HG03280 (cell line): ENCODE data around the gene NPB.

Experiments
- ATAC-seq: cut with Tn5 transposase; IDR thresholded peaks from one replicate; pipeline ENCODE4 v1.9.1; 2021; ENCODE audit warnings: mild to moderate bottlenecking, moderate library complexity; ENCODE audit not compliant: unreplicated experiment

NPB gene

DNA sequence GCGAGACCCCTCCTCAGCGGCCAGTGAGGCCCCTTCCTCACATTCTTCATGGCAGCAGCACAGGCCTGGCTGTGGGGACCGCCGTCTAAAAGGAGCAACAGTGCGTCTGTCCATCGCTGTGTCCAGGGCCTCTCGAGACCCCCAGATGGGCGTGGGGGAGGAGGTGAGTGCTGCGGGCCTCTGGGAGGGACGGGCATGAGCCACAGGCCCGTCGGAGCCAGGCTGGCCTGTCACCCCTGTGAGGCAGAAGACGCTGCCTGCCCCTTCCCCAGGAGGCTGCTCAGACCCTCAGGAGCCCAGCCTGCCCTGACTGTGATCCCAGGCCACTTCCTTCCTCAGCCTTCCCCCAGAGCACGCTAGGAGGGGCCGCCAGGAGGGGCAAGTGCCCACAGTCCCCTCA is 37.2 kb downstream of the NPB start:
- ATAC-seq, result no peak

DNA sequence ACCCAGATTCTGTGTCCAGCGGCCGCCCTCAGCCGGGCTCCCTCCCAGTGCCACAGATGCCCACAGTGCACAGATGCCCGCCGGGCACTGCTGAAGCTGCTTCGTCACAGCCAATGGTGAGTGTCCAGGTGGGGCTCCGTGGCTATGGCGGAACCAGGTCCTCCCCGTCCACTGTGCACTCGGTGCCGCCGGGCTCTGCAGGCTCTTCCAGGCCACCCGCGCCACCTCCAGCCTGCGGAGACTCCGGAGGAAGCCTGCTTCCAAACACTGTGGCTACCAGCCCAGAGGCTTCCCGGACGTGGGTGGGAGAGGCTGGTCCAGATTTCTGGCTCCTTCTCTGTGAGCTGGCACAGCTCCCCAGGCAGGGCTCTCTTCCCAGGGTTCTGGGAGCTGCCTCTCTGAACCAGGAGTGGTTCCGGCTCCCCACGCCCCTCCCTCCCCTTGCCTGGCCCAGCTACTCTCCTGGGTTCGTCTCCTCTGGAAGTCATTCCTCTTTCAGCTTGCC is 37.9 kb downstream of the NPB start:
- no peak for ATAC-seq

GRCh38 chr17:81940538-81941483 is 38.8 kb downstream of the NPB start:
- ATAC-seq, result no peak

GRCh38 chr17:81941484-81942166 is 39.6 kb downstream of the NPB start:
- ATAC-seq, result no peak

DNA sequence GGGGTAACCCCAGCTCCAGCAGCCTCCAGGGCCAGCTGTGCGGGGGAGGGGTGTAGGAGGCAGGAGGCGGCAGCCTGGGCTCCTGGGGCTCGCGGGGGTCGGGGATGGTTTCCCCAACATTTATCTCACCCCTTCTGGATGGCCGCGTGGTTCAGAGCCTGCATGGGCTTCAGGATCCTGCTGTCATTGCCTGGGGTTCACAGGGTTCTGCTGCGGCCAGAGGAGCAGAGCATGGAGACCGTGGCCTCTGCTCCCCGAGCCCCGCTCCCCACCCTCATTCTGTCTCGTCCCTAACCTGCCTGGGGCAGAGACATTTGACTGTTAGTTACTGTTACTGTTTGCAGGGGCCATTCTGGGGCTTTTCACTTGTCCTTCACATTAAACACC is 40.1 kb downstream of the NPB start:
- ATAC-seq, result no peak

- no peak for ATAC-seq
Observed at GRCh38 chr17:81944858-81945257, 42.8 kb downstream of the NPB start.

- ATAC-seq, result no peak
Observed at GRCh38 chr17:81947189-81947588, 45.2 kb downstream of the NPB start, which contains the start of gene MYADML2. MYADML2 (minus strand) TSS chr17:81947233; CDS start chr17:81941741, 5,492 bp downstream.

DNA sequence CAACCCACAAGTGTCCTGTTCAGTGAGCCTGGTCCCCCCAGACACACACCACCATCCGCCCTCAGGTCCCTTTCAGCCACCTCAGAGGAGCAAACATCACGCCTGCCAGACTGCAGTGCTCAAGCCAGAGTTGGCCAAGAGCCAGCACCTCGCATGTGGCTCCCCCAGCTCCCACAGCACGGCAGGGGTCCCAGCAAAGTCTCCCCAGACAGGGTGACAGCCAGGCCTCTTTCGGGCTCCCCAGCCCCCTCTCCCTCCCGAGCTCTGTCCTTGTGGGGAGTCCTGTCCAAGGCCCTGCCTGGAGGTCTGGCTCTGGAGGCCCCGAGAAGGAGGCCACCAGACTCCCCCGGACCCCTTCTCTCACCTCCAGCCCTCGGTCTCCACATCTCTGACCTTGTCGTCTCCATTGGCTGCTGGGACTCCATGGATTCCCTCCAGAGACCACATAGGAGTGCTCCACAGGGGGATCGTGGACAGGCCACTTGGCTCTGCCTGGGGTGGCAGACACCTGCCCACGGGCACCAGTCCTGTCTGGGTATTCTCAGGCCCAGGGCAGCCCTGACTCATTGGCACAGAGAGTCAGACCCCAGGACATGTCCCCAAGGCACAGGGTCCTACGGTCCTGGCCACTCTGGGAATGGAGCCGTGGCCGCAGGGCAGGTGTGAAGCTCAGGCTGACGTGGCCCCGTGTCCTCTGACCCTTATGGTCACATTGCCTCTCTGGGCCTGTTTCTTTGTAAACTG is 46.8 kb downstream of the NPB start:
- ATAC-seq, result no peak

DNA sequence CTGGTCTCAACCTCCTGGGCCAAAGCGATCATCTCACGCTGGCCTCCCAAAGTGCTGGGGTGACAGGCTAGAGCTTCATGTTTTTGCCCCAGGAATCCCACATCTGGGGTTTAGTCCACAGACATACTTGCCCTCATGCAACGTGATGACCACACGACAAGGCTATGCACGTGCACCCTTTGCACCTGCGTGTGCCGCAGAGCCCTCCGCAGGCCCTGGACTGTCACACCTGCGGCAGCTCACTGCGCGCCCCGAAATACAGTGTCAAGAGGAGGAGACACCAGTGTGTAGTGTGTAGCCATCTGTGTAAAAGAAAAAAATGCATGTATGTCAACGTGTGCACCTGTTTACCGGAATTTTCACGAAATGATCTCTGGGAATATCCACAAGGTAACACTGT is 48.5 kb downstream of the NPB start:
- ATAC-seq, result no peak

GRCh38 chr17:81951785-81952684 is 50.0 kb downstream of the NPB start:
- ATAC-seq, result no peak
